Endothelial cell of umbilical vein (primary cell): ENCODE results near the gene PPP2CA.

Experiments
- CTCF ChIP-seq, 2 donors: IDR thresholded peaks; 1 replicate in 1 of 2; 2 replicates in 1 of 2; pipeline ENCODE4 v1.5.1; 2011; ENCODE audit warnings: low read length in 2 of 2, mild to moderate bottlenecking in 2 of 2, moderate library complexity in 2 of 2, control low read depth in 1 of 2, inconsistent platforms in 1 of 2, low read depth in 1 of 2; ENCODE audit not compliant: insufficient read depth in 1 of 2; ENCODE audit errors: extremely low read depth in 1 of 2
- POLR2A ChIP-seq: IDR thresholded peaks from 2 replicates; pipeline ENCODE4 v1.6.1; 2012; ENCODE audit warnings: low read depth, mild to moderate bottlenecking, control low read depth, low read length

- TF ChIP-seq POLR2A = no peak
- TF ChIP-seq CTCF (IDR thresholded peaks at IDR 0.05; ENCODE audit: extremely low read depth in 1 of 2, insufficient read depth in 1 of 2, low read depth in 1 of 2, low read length in 2 of 2) = no peak
Measured at GRCh38 chr5:134174841-134175839, 50.7 kb downstream of the PPP2CA start.
